ENCODE results near the gene AGFG2. TPM values are rescaled to one million over a fixed set of nuclear protein-coding genes. Genes with fewer than 3 reads are reported as not detected.
A peak's percentile ranks its signal among the peaks of the same experiment; 100 is the strongest.

AGFG2 gene
- total RNA-seq, 1 donor from 2014 or later = 13.3 TPM

GRCh38 chr7:100556541-100556940 lies 17.5 kb downstream of the AGFG2 start:
- Mint-ChIP-seq H3K36me3 (ENCODE audit: low read depth) (peaks cover 3% of the 10 kb centered on the region), H3K27me3 (ENCODE audit: low read depth) (no peaks in the 10 kb centered on the region), H3K27ac (ENCODE audit: unreplicated experiment) (no peak overlapping the region), H3K4me1 (peaks cover 4% of the 10 kb centered on the region), H3K9me3 (no peaks in the 10 kb centered on the region), H3K4me3 (no peak overlapping the region)
- no peak for DNase-seq (ENCODE audit: low read depth, low spot score)
- TF ChIP-seq, protein P1, sequence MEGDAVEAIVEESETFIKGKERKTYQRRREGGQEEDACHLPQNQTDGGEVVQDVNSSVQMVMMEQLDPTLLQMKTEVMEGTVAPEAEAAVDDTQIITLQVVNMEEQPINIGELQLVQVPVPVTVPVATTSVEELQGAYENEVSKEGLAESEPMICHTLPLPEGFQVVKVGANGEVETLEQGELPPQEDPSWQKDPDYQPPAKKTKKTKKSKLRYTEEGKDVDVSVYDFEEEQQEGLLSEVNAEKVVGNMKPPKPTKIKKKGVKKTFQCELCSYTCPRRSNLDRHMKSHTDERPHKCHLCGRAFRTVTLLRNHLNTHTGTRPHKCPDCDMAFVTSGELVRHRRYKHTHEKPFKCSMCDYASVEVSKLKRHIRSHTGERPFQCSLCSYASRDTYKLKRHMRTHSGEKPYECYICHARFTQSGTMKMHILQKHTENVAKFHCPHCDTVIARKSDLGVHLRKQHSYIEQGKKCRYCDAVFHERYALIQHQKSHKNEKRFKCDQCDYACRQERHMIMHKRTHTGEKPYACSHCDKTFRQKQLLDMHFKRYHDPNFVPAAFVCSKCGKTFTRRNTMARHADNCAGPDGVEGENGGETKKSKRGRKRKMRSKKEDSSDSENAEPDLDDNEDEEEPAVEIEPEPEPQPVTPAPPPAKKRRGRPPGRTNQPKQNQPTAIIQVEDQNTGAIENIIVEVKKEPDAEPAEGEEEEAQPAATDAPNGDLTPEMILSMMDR (conservative IDR thresholded peaks at IDR 0.05) = no peak

DNA sequence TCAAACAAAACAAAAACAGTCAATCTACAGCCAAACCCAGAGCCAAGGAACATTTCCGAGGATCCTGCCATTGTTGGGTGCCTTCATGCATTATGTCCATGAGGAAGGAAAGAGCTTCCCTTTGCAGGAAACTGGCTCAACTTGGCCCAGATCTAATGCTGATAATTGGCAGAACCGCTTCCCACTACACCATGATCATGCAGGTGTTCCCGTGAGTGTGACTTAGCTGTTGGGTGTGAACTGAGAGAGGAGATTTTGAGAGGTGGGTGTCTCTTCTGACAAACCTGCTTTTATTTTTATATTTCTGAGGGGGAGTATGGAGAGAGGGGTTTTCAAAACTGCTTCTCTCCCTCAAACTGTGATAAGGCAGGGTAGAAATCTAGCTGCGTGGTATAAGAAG lies 20.1 kb downstream of the AGFG2 start:
- Mint-ChIP-seq H3K27ac (ENCODE audit: unreplicated experiment) (no peak overlapping the region), H3K36me3 (ENCODE audit: low read depth) (no peaks in the 10 kb centered on the region), H3K27me3 (ENCODE audit: low read depth) (no peaks in the 10 kb centered on the region), H3K9me3 (no peaks in the 10 kb centered on the region), H3K4me3 (no peak overlapping the region), H3K4me1 (peaks cover 8% of the 10 kb centered on the region)
- TF ChIP-seq, protein P1 (conservative IDR thresholded peaks at IDR 0.05) = no peak
- no peak for DNase-seq (ENCODE audit: low read depth, low spot score)

GRCh38 chr7:100561491-100562194 lies 22.6 kb downstream of the AGFG2 start:
- Mint-ChIP-seq H3K4me3 (no peak overlapping the region), H3K9me3 (no peaks in the 10 kb centered on the region), H3K4me1 (peaks cover 9% of the 10 kb centered on the region), H3K27ac (ENCODE audit: unreplicated experiment) (no peak overlapping the region), H3K36me3 (ENCODE audit: low read depth) (no peaks in the 10 kb centered on the region), H3K27me3 (ENCODE audit: low read depth) (no peaks in the 10 kb centered on the region)
- TF ChIP-seq, protein P1 (conservative IDR thresholded peaks at IDR 0.05) = no peak
- DNase-seq (ENCODE audit: low read depth, low spot score) = no peak

- Mint-ChIP-seq H3K4me1 (peaks cover 17% of the 10 kb centered on the region), H3K9me3 (no peaks in the 10 kb centered on the region), H3K27me3 (ENCODE audit: low read depth) (no peaks in the 10 kb centered on the region), H3K36me3 (ENCODE audit: low read depth) (no peaks in the 10 kb centered on the region), H3K4me3 (no peak overlapping the region), H3K27ac (ENCODE audit: unreplicated experiment) (peak overlapping the region; percentile 19)
- TF ChIP-seq, protein P1 (conservative IDR thresholded peaks at IDR 0.05) = no peak
- no peak for DNase-seq (ENCODE audit: low read depth, low spot score)
Observed at GRCh38 chr7:100562195-100563099, 23.4 kb downstream of the AGFG2 start.

GRCh38 chr7:100563100-100563564 lies 24.1 kb downstream of the AGFG2 start:
- TF ChIP-seq, protein P1 (conservative IDR thresholded peaks at IDR 0.05) = no peak
- Mint-ChIP-seq H3K4me3 (no peak overlapping the region), H3K36me3 (ENCODE audit: low read depth) (no peaks in the 10 kb centered on the region), H3K27ac (ENCODE audit: unreplicated experiment) (no peak overlapping the region), H3K27me3 (ENCODE audit: low read depth) (no peaks in the 10 kb centered on the region), H3K4me1 (peaks cover 24% of the 10 kb centered on the region), H3K9me3 (no peaks in the 10 kb centered on the region)
- no peak for DNase-seq (ENCODE audit: low read depth, low spot score)

All from neural crest cell (in vitro differentiated cells).